ENCODE results near the gene POFUT2.

Gene POFUT2

DNA sequence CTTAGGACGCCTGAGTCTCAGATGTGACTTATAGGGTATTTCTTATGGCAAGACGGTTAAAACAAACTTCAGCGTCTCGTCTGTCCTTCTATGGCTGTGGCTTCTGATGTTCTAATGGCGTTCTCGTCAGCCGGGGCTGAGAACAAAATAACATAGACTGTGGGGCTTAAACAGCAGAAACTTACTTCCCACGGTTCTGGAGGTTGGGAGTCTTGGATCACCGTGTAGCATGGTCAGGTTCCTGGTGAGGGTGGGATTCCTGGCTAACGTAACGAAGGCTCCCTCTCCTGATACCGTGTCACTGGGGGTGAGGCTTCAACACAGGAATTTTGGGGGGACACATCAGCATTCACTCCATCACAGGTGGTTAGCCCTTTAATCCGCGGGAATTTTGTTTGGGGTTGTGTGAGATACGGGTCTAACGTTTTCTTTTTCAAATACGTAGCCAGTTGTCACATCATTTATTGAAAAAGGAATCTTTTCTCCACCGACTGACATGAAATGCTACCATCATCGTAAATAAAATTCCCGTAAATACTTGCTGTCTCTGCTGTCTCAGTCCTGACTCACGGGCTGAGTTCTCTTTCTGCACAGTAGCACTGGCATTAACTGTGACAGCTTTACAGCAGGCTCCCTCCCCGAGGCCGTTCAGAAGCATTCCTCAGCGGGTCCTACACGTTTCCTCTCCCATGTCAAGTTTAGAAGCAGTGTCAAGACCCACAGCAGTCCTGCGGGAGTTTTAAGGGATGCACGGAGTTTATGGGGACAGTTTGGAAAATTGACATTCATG, 8.1 kb upstream of the POFUT2 start:
- DNase-seq, result peak; percentile 84

DNA sequence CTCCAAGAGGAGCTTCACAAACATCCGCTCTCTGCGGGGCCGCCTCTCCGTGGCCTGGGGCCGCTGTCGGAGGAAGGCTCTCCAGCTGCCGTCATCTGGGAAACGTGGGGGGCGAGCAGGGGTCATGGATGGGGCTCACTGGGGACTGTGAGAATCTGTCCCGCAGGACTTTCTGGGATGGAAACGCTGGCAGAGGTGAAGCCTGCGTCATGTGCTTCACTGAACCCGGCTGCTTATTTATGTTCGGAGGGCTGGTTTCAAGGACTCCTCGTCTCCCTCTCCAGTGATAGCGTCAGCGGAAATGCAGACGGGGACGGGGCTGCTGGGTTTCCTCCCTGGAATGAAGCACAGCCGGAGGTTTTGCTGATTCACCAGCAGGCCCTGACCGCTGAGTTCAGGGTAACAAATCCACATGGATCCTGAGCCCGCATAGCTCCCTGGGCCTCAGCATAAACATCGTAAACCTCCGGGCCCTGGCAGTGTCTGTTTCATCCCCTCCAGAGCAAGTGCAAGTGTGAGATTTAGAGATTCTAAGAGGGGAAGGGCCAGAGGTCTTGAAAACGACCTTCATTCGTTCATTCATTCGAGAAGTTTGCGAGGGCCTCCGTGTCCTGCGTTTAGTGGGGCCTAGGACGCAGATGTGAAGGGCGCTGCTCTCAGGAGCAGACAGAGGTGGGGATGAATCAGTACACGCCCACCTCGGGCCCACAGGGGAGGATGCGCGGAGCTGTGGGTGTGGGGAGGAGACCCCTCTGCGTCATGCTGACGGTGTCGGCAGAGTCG, 7.0 kb upstream of the POFUT2 start:
- DNase-seq, result peak; percentile 99

DNA sequence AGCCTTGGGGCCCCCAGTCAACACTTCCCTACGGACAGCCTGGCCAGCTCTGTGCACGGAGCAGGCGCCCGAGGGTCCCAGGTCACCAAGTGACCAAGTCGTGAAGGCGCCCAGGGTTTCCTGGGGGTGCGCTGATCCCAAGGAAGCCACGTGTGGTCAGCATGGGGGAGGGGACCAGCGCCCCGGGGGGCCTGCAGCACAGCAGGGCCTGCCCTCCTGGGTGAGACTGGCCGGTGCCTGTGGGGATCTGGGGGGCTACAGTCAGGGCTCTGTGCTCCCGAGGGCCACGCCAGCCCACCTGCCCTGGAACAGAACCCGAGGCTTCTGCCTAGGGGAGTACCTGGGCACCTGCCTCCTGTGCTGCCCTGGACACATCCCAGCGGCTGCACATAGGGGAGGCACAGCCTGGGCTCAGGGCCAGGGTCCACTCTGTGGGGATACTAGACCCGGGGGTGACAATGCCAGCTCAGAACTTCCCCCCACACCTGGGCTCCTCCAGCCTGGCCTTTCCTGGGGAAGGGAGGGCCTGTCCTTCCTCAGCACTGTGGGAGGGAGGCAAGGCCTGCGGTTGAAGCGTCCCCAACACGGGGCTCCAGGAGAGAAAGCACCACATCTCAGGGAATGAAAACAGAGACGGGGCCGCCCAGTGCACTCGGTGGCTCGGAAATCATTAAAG, 6.2 kb upstream of the POFUT2 start:
- DNase-seq, result no peak

DNA sequence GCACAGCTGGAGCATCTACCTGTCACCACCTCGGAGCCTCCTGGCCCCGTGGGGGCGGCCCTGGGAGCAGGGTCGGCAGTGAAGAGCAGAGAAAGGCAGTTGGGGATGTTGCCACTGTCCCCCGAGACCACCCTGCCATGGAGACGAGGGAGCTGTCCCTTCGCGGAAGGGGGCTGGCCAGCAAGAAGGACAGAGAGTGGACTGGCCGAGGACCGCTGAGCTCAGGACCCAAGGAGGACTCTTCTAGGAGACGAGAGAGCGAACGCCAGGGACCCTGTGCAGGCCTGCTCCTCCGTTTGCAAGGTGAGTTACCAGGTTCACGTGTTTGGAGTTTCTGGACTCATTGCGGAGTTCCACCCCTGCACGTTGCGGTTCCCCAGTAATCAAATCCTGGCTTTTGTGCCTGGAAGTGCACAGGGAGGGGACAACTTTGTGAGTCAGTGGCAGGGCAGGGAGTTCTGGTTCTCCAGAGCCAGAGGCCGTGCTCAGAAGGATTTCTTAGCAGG, 5.6 kb upstream of the POFUT2 start:
- DNase-seq, result no peak

DNA sequence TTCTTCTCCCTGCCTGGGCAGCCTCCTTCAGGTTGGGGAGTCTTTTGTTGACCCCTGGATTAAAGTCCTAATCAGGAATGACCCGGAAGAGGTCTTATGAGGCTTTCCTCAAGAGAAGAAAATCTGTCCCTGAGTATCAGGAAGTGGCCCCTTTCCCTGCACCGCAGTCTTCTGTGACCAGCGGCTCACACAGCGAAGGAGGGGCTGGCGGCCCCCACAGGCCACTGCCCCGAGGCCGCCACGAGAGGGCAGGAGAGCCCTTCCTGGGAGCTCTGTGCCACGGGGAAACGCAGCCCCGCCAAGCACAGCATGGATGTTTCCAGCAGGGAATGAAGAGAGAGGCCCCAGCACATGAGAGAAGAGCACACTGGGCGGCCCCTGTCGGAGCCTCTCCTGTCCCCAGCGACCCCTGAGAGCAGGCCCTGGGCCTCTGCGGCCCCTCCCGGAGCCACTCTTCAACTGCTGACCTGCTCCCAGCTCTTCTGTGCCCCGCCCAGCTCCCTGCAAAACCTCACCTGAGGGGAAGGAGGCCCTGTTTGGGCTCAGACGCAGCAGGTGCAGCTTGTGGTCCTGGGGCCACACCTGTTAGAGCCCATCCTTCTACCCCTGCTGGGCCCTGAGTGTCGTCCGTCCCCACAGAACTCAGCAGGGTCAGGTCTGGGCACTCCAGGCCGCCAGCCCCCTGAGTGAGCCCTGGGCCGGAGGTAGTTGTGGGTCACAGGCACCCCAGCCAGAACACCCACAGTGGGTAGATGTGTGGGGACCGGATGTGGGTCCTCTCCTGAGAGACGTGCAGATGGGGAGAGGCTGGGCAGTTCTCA, 4.9 kb upstream of the POFUT2 start:
- DNase-seq, result peak; percentile 79

DNA sequence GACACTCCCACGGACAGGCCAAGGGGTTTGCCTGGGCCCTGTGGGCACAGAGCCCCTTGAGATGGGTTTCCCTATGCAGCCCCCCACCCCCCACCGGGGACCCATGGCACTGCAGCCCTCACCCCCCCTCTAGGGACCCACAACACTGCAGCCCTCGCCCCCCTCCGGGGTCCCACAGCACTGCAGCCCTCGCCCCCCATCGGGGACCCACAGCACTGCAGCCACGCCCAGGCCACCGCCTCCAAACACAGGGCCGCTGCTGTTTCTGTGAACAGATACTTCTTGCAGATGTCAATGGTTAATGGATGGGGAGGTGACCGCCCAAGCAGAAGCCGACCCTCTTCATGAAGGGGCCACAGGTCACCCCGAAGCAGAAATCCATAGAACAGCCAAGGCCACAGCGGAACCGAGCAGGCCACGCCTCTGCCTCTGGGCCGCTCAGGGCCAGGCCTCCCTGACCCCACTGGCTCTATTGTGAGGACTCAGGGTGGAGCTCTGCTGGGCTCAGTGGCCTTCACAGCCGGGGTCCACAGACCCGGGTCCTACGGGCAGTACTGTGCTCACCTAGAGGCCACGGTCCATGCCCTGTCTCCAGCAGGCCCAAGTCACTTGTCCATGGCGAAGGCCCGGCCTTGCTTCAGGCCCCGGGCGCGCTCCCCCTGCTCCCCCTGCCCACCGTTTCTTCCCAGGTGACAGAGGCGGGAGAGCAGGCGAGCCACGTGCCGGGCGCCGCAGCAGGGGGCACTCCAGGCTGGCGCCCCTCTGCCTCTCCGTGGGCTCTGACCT, 4.1 kb upstream of the POFUT2 start:
- no peak for DNase-seq

DNA sequence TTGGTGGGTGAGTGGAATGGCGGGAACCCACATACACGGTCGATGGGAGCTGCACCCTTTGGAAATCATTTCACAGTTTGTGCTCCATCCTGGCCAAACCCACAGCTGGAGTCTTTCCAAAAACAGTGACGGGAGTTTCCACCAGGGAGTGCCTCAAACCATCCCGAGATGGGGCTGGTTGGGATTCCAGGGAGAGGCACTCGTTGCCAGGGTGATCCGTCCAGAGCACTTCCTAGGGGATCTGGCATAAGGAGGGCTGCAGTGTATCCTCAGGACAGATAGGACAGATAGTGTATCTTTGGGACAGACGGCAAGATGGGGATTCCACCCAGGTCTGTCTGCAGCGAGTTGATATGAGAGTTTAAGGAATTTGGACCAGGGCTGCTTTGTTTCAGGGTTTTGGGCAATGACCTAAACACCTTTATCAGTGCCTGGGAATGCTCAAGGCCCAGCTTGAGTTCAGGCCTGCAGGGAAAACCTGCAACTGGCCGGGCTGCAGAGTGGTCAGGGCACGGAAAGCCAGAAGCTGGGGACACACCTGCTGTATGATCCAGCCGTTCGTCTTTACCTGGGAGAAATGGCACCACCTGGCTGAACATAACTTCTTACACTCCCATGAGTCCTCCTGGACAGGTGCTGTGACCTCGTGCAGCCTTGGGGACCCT, 3.4 kb upstream of the POFUT2 start:
- no peak for DNase-seq

DNA sequence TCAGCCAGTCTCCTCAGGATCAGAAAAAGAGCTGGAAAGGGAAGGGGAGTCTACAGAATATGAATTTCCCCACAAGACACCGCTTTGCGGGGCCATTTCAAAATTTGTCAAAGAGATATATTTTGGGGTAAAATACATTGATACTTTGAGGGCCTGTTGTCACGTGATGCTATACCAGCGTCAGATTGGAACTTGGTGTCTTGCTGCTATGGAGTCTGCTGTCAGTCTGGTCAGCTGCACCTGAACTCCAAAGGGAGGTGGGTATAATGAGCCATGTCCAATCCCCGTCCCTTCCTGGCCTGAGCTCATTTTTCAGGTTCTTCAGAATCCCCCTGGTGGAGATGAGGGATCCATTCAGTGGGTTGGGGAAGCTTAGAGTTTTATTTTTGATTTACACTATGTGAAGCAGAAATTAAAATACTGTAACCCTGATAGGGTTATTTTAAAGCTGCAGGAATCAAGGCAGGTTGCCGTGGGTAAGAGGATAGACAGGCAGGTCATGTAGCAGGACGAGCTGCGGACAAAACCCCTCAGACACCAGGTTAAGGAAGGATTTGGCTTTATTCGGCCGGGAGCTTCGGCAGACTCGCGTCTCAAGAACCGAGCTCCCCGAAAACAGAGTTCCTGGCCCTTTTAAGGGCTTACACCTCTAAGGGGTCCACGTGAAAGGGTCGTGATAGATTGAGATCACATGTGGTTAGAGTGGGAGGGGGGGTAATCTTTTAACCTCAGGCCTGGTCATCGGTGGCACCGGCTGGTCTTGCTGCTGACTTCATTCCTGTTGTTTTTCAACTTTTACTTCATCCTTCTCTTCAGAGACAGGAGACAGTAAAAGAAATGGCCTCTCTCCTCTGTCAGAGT, 2.2 kb upstream of the POFUT2 start:
- no peak for DNase-seq

DNA sequence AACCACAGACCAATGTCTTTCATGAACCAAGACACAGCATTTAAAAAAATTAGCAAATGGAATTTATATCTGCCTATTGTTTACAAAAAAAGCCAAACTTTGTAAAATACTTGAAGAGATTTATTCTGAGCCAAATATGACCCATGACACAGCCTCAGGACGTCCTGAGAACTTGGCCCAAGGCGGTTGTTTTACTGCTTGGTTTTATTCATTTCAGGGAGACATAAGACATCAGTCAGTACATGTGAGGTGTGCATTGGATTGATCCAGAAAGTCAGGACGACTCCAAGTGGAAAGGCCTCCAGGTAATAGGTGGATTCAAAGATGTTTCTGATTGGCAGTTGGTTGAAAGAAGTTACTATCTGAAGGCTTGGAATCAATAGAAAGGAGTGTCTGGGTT, 1.4 kb upstream of the POFUT2 start:
- DNase-seq, result no peak

DNA sequence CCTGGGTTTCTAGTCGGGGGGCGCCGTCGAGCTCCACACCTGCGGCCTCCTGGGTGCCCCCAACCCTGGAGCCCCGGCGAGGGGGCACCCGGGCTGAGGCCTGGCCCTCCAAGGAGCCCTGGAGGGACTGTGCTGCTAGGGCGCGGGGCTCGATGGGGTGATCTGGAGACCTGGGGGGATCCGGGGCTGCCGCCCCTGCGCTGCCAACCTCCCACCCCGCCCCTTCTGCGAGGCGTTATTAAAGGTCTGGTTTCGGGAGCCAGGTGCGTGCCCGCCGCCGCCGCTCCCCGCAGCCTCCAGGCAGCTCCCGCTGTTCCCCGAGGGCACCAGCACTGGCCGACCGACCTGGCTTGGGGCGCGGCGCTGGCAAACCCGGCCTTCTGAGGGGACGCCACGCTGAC, 746 bp upstream of the POFUT2 start:
- DNase-seq, result no peak

DNA sequence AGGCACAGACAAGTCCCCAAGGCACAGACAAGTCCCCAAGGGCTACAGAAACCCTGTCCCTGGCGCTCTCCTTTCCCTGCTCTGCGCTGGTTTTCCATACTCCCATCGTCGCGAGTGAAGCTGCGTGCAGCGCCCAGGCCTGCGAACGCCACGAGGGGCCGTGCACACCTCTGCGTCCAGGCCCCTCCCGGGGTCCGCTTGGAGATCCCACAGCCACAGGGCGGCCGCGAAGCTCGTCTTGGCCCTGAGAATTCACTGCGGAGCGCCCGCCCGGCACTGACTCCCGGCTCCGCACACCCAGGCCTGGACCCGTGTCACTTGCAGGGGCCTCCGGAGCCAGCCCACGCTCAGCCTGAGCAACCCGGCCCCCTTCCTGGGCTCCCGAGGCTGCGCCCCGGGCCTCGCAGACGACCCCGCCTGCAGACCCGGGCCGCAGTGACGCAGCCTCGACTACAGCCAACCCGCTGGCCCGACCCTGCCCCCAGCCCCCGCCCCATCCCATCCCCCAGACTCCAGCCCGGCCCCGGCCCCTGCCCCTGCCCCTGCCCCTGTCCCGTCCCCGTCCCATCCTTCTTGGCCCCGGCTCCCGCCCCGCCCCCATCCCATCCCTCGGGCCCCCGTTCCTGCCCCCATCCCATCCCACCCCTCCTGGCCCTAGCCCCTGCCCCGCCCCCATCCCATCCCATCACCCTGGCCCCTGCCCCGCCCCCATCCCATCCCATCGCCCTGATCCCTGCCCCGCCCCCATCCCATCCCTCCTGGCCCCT, 841 bp downstream of the POFUT2 start:
- DNase-seq, result no peak

DNA sequence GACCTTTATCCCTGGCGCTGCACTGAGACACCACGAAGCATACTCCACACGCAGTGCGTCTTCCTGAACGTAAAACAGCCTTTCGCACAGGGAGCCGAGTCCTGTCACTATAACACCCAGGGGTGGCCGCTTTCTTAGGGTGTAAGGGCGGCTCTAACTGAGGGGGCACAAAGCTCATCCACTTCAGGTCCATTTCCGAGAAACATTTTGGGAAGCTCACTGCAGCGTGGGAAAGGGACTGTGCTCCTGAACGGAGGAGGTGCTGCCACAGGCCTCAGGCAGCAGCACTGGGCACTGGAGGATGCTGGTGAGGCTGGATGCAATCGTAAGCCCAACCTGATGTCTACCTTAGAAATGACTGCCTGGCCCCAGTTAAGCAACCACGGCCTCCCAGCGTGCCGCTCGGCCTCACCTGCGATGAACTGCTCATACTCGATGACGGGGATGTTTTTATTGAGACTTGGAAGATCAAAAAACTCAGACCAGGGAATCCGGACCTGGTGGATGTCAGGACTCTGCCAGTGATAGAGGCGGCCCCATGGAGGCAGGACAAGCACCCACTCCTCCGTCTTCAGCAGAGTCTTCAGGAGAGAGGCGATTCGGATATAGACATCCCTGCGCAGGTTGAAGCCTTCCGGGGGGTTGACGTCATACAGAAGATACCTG, 2.3 kb downstream of the POFUT2 start:
- no peak for DNase-seq

DNA sequence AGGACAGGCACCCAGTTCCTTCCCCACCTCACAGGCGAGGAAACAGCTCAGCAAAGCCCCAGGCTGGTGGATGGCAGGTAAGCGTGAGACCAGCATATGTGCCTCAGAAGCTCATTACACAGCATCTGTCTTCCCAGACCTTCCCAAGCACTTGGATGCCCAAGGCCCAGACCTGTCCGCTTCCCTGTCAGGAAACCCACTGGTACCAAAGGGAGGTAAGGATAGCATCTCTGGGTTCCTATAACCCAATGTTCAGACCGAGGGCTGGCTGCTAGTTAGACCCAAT, 3.3 kb downstream of the POFUT2 start:
- no peak for DNase-seq

DNA sequence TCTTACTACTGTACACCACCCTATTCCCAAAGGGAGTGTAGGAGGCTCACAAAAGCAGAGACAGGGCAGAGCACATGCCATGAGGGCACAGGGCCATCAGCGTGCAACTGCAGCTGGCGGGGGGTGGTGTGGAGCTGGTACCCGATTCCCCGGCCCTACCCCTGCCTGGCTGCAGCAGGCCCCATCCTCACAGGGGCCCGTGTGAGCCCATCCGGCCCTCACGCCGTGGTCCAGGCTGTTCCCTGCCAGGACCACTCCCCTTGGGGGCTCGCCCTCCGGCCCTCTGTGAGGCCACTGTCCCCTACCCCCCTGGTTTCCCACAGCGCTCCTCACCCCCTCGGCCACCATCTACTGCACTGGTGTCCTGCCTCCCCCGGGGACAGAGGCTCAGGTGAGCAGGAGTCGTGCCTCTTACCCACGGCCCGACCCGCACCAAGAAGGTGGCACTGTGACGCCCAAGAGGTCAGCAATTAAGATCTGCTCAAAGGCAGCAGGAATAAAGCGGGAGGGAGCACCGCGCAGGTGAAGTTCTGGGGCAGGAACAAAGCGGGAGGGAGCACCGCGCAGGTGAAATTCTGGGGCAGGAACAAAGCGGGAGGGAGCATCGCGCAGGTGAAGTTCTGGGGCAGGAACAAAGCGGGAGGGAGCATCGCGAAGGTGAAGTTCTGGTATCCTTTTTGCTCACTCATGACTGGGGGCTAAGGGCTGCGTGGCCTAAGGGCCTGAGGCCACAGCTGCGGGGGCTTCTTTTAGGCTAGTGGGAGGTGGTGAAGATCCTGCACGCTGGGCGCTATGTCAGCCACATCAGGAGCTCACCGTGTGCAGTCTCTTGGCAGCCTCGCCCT, 3.9 kb downstream of the POFUT2 start:
- DNase-seq, result no peak

DNA sequence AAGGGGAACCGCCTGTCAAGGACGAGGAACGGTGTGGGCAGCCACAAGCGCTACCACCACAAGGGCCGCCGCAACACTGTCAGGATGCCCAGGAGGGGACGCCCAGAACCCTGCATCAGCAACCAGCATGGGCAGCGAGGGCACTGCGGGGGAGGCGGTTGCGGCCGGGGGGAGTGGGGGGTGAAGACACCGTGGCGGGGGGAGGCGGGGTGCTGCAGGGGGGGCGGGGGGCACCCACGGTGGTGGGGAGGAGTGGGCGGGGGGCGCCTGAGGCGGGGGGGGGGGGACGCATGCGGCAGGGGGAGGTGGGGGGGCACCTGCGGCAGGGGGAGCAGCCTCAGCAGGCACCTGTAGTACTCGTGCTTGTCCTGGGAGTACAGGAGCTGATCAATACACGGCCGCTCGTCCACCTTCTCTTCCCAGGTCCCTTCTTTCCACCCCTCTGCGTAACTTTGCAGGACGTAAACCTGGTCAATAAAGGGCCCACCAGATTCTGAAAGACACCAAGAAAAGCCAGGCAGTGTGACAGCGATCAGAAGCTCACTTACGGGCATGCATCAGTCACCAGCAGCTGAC, 4.6 kb downstream of the POFUT2 start:
- DNase-seq, result no peak

DNA sequence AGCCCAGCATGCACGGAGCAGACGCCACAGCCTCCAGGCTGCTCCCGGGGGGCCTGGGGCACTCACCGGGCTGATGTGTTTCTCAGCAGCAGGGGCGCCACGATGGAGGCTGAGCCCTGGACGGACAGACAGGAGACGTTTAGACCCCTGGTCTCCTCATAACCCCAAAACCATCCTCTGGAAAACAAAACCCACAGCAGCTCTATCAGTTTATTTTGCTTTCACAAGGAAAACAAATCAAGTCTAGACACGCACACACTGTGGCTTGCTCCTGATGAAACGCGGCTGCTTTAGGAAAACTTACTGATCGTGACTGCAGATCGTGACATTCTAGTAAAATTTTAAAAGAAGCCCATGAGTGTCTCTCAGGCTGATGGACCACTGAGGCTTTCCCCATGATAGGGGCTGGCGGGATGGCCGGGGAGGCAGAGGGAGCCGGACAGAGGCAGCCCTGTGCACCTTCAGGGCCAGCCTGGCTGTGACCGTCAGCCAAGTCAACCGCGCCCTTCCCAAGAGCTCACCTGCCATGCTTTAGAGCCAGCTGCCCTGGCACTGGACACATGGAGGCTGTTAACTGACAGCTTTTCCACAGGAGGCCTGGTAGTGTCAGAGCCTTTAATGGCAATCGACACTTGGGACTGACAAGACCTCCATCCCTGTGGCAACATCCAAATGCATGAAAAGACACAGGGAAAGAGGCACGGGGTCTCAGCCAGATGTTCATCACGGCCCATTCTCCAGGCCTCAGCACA, 5.2 kb downstream of the POFUT2 start:
- no peak for DNase-seq
